Measurements from ENCODE around the gene MUC2. TPM values are rescaled to one million over a fixed set of nuclear protein-coding genes. Genes with fewer than 3 reads are reported as not detected.

Gene MUC2
- total and polyA plus RNA-seq, 2 experiments from 2014 or later, result not detected

GRCh38 chr11:1030086-1030485 lies 44.6 kb upstream of the MUC2 start (continued):
- TF ChIP-seq, protein P1, sequence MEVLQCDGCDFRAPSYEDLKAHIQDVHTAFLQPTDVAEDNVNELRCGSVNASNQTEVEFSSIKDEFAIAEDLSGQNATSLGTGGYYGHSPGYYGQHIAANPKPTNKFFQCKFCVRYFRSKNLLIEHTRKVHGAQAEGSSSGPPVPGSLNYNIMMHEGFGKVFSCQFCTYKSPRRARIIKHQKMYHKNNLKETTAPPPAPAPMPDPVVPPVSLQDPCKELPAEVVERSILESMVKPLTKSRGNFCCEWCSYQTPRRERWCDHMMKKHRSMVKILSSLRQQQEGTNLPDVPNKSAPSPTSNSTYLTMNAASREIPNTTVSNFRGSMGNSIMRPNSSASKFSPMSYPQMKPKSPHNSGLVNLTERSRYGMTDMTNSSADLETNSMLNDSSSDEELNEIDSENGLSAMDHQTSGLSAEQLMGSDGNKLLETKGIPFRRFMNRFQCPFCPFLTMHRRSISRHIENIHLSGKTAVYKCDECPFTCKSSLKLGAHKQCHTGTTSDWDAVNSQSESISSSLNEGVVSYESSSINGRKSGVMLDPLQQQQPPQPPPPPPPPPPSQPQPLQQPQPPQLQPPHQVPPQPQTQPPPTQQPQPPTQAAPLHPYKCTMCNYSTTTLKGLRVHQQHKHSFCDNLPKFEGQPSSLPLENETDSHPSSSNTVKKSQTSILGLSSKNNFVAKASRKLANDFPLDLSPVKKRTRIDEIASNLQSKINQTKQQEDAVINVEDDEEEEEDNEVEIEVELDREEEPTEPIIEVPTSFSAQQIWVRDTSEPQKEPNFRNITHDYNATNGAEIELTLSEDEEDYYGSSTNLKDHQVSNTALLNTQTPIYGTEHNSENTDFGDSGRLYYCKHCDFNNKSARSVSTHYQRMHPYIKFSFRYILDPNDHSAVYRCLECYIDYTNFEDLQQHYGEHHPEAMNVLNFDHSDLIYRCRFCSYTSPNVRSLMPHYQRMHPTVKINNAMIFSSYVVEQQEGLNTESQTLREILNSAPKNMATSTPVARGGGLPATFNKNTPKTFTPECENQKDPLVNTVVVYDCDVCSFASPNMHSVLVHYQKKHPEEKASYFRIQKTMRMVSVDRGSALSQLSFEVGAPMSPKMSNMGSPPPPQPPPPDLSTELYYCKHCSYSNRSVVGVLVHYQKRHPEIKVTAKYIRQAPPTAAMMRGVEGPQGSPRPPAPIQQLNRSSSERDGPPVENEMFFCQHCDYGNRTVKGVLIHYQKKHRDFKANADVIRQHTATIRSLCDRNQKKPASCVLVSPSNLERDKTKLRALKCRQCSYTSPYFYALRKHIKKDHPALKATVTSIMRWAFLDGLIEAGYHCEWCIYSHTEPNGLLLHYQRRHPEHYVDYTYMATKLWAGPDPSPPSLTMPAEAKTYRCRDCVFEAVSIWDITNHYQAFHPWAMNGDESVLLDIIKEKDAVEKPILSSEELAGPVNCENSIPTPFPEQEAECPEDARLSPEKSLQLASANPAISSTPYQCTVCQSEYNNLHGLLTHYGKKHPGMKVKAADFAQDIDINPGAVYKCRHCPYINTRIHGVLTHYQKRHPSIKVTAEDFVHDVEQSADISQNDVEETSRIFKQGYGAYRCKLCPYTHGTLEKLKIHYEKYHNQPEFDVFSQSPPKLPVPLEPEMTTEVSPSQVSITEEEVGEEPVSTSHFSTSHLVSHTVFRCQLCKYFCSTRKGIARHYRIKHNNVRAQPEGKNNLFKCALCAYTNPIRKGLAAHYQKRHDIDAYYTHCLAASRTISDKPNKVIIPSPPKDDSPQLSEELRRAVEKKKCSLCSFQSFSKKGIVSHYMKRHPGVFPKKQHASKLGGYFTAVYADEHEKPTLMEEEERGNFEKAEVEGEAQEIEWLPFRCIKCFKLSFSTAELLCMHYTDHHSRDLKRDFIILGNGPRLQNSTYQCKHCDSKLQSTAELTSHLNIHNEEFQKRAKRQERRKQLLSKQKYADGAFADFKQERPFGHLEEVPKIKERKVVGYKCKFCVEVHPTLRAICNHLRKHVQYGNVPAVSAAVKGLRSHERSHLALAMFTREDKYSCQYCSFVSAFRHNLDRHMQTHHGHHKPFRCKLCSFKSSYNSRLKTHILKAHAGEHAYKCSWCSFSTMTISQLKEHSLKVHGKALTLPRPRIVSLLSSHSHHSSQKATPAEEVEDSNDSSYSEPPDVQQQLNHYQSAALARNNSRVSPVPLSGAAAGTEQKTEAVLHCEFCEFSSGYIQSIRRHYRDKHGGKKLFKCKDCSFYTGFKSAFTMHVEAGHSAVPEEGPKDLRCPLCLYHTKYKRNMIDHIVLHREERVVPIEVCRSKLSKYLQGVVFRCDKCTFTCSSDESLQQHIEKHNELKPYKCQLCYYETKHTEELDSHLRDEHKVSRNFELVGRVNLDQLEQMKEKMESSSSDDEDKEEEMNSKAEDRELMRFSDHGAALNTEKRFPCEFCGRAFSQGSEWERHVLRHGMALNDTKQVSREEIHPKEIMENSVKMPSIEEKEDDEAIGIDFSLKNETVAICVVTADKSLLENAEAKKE (CRISPR knock-in tag; IDR thresholded peaks at IDR 0.05), result no peak
- TF ChIP-seq ETS1 (IDR thresholded peaks at IDR 0.05) (no peak), STAT1 (IDR thresholded peaks at IDR 0.05; ENCODE audit: unreplicated experiment) (no peak), ZNF331 (CRISPR knock-in tag; IDR thresholded peaks at IDR 0.05; ENCODE audit: low read depth) (no peak), ZNF114 (CRISPR knock-in tag; IDR thresholded peaks at IDR 0.05) (no peak), POLR2AphosphoS5 (IDR thresholded peaks at IDR 0.05; ENCODE audit: low read depth) (no peak), NANOG (IDR thresholded peaks at IDR 0.05; ENCODE audit: borderline replicate concordance) (no peak)

- Mint-ChIP-seq H3K27me3 (ENCODE audit: insufficient read depth, low read depth, poor library complexity) (peaks cover 15% of the 10 kb centered on the region), H3K4me1 (no peaks in the 10 kb centered on the region), H3K9me3 (no peaks in the 10 kb centered on the region), H3K36me3 (ENCODE audit: low read depth) (no peaks in the 10 kb centered on the region; the same call in 2 of the 3 replicates), H3K27ac (no peak overlapping the region), H3K4me3 (no peak overlapping the region)
- H3K9me2 ChIP-seq (ENCODE audit: insufficient read depth), result no peaks in the 10 kb centered on the region
- H3K4me1 ChIP-seq (ENCODE audit: insufficient read depth), result no peaks in the 10 kb centered on the region
- DNase-seq (ENCODE audit: low spot score), result no peak
- no peak for ATAC-seq
- no peak overlapping the region for H2AFZ ChIP-seq
- H3K27me3 ChIP-seq (ENCODE audit: insufficient read depth), result no peaks in the 10 kb centered on the region
- H3F3A ChIP-seq (replicated peaks; ENCODE audit: low read depth), result no peaks in the 10 kb centered on the region
- TF ChIP-seq ETS1 (IDR thresholded peaks at IDR 0.05) (no peak), ZNF114 (CRISPR knock-in tag; IDR thresholded peaks at IDR 0.05) (no peak), REST (IDR thresholded peaks at IDR 0.05; ENCODE audit: unreplicated experiment) (no peak)
- no peak overlapping the region for H3K27ac ChIP-seq (ENCODE audit: low read depth)
- no peaks in the 10 kb centered on the region for H3K79me2 ChIP-seq (replicated peaks; ENCODE audit: insufficient read depth)
- no peaks in the 10 kb centered on the region for H3K36me3 ChIP-seq (ENCODE audit: insufficient read depth)
- no peaks in the 10 kb centered on the region for H4K20me1 ChIP-seq (replicated peaks; ENCODE audit: insufficient read depth)
- no peak overlapping the region for H3K4me2 ChIP-seq
- no peak overlapping the region for H3K4me3 ChIP-seq
These were observed 44.1 kb upstream of the MUC2 start for GRCh38 chr11:1030556-1030955.
